GM12801 (cell line): ENCODE measurements around the gene HSF2.

Experiments
- CTCF ChIP-seq: IDR thresholded peaks from one replicate; pipeline ENCODE4 v1.5.1; 2011; ENCODE audit warnings: control low read depth; ENCODE audit not compliant: insufficient read length; ENCODE audit errors: extremely low read depth

Gene HSF2

GRCh38 chr6:122408702-122409458 is 9.4 kb downstream of the HSF2 start:
- no peak for TF ChIP-seq CTCF

GRCh38 chr6:122412001-122412400 is 12.5 kb downstream of the HSF2 start:
- no peak for TF ChIP-seq CTCF

GRCh38 chr6:122416825-122417224 is 17.4 kb downstream of the HSF2 start:
- no peak for TF ChIP-seq CTCF

GRCh38 chr6:122422003-122422402 is 22.6 kb downstream of the HSF2 start:
- TF ChIP-seq CTCF, result no peak

GRCh38 chr6:122422614-122423267 is 23.3 kb downstream of the HSF2 start:
- TF ChIP-seq CTCF, result no peak

- no peak for TF ChIP-seq CTCF
Measured at GRCh38 chr6:122423734-122424133, 24.3 kb downstream of the HSF2 start.

- no peak for TF ChIP-seq CTCF
Measured at GRCh38 chr6:122426597-122426996, 27.1 kb downstream of the HSF2 start.
